PFSK-1 (cell line): ENCODE results near the gene PLAC9.

Experiments used
- SIN3A ChIP-seq: IDR thresholded peaks from 2 replicates; pipeline ENCODE4 v1.6.1; 2012; ENCODE audit warnings: mild to moderate bottlenecking, low read length, moderate library complexity, borderline replicate concordance; ENCODE audit not compliant: insufficient read depth
- TAF1 ChIP-seq: IDR thresholded peaks from 2 replicates; pipeline ENCODE4 v1.6.1; 2012; ENCODE audit warnings: low read length, control low read depth, borderline replicate concordance; ENCODE audit not compliant: insufficient read depth
- TF ChIP-seq, protein P1 (sequence below), 2 experiments: IDR thresholded peaks; 2 replicates each; pipeline versions ENCODE4 v1.6.1 to v1.8.0; 2011 to 2012; ENCODE audit warnings: low read depth in 2 of 2, low read length in 2 of 2, control low read depth in 1 of 2, inconsistent platforms in 1 of 2, mild to moderate bottlenecking in 1 of 2, moderate library complexity in 1 of 2; ENCODE audit not compliant: insufficient read depth in 1 of 2

DNA sequence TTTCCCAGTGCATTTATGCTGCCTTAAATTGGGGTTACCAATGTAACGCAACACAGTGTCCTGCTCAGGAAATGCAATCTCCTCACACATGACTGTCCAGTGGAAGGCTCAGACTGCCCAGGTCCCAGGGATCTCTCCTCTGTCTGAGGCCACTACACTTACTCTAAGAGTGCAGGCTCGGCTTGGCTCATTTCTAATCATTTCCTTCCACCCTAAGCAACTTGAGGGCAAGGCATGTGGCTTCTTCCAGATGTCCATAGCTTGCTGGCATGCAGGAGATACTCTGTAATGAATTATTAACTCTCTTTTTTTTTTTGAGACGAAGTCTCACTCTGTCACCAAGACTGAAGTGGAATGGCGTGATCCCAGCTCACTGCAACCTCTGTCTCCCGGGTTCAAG lies 23.7 kb downstream of the PLAC9 start:
- TF ChIP-seq, protein P1, sequence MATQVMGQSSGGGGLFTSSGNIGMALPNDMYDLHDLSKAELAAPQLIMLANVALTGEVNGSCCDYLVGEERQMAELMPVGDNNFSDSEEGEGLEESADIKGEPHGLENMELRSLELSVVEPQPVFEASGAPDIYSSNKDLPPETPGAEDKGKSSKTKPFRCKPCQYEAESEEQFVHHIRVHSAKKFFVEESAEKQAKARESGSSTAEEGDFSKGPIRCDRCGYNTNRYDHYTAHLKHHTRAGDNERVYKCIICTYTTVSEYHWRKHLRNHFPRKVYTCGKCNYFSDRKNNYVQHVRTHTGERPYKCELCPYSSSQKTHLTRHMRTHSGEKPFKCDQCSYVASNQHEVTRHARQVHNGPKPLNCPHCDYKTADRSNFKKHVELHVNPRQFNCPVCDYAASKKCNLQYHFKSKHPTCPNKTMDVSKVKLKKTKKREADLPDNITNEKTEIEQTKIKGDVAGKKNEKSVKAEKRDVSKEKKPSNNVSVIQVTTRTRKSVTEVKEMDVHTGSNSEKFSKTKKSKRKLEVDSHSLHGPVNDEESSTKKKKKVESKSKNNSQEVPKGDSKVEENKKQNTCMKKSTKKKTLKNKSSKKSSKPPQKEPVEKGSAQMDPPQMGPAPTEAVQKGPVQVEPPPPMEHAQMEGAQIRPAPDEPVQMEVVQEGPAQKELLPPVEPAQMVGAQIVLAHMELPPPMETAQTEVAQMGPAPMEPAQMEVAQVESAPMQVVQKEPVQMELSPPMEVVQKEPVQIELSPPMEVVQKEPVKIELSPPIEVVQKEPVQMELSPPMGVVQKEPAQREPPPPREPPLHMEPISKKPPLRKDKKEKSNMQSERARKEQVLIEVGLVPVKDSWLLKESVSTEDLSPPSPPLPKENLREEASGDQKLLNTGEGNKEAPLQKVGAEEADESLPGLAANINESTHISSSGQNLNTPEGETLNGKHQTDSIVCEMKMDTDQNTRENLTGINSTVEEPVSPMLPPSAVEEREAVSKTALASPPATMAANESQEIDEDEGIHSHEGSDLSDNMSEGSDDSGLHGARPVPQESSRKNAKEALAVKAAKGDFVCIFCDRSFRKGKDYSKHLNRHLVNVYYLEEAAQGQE (IDR thresholded peaks at IDR 0.05; ENCODE audit: insufficient read depth in 1 of 2, low read depth in 2 of 2, low read length in 2 of 2), result no peak
- TF ChIP-seq SIN3A (no peak), TAF1 (no peak)
